ENCODE data around the gene GP9.
A peak's percentile ranks its signal among the peaks of the same experiment; 100 is the strongest.
"Not testable (repeated sequence)": the region's sequence is repeated elsewhere in the genome, so short reads cannot be mapped to it uniquely, and the experiment has no call there.

The GP9 gene

GRCh38 chr3:129087138-129087702 lies 26.6 kb downstream of the GP9 start:
- DNase-seq (ENCODE audit: low read depth) = peak; percentile 62
- no peak overlapping the region for H3K4me3 ChIP-seq (ENCODE audit: low read length)
- TF ChIP-seq, protein P1, sequence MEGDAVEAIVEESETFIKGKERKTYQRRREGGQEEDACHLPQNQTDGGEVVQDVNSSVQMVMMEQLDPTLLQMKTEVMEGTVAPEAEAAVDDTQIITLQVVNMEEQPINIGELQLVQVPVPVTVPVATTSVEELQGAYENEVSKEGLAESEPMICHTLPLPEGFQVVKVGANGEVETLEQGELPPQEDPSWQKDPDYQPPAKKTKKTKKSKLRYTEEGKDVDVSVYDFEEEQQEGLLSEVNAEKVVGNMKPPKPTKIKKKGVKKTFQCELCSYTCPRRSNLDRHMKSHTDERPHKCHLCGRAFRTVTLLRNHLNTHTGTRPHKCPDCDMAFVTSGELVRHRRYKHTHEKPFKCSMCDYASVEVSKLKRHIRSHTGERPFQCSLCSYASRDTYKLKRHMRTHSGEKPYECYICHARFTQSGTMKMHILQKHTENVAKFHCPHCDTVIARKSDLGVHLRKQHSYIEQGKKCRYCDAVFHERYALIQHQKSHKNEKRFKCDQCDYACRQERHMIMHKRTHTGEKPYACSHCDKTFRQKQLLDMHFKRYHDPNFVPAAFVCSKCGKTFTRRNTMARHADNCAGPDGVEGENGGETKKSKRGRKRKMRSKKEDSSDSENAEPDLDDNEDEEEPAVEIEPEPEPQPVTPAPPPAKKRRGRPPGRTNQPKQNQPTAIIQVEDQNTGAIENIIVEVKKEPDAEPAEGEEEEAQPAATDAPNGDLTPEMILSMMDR (IDR thresholded peaks at IDR 0.05; ENCODE audit: insufficient read depth, low read depth, low read length, missing control alignments) = no peak

DNA sequence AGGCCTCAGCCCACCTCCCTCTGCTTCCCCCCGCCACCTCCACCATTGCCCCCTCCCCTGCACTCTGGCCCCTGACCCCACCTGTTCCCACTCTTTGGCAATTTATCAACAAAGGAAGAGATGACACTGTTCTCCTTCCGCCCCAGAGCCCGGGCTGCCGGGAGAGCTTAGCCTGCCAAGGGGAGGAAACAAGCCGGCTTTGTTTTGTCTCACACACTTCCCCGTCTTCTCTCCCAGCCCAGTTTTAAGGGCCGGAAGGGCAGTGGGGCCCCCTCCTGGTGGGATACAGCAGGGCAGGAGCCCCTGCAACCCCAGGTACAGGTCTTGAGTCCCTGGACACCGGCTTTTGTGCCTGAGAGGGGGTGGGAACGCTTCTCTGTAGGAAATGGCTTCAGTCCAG lies 27.3 kb downstream of the GP9 start:
- peak; percentile 48 for DNase-seq (ENCODE audit: low read depth)
- H3K4me3 ChIP-seq (ENCODE audit: low read length) = not testable (repeated sequence)

- H3K4me3 ChIP-seq (ENCODE audit: low read length); DNase-seq (ENCODE audit: low read depth): not testable (repeated sequence)
Measured at GRCh38 chr3:129088312-129088711, 27.7 kb downstream of the GP9 start.

- no peak overlapping the region for H3K4me3 ChIP-seq (ENCODE audit: low read length)
- TF ChIP-seq, protein P1 (IDR thresholded peaks at IDR 0.05; ENCODE audit: insufficient read depth, low read depth, low read length, missing control alignments) = no peak
- no peak for DNase-seq (ENCODE audit: low read depth)
Measured at GRCh38 chr3:129095285-129095684, 34.7 kb downstream of the GP9 start.

- TF ChIP-seq, protein P1 (IDR thresholded peaks at IDR 0.05; ENCODE audit: insufficient read depth, low read depth, low read length, missing control alignments) = no peak
- H3K4me3 ChIP-seq (ENCODE audit: low read length) = no peak overlapping the region
- no peak for DNase-seq (ENCODE audit: low read depth)
Measured at GRCh38 chr3:129100274-129100673, 39.7 kb downstream of the GP9 start.

GRCh38 chr3:129101370-129102138 lies 41.0 kb downstream of the GP9 start:
- no peak overlapping the region for H3K4me3 ChIP-seq (ENCODE audit: low read length)
- no peak for DNase-seq (ENCODE audit: low read depth)
- TF ChIP-seq, protein P1 (IDR thresholded peaks at IDR 0.05; ENCODE audit: insufficient read depth, low read depth, low read length, missing control alignments) = no peak

- no peak overlapping the region for H3K4me3 ChIP-seq (ENCODE audit: low read length)
- DNase-seq (ENCODE audit: low read depth) = no peak
- TF ChIP-seq, protein P1 (IDR thresholded peaks at IDR 0.05; ENCODE audit: insufficient read depth, low read depth, low read length, missing control alignments) = no peak
Measured at GRCh38 chr3:129103296-129103695, 42.7 kb downstream of the GP9 start.

DNA sequence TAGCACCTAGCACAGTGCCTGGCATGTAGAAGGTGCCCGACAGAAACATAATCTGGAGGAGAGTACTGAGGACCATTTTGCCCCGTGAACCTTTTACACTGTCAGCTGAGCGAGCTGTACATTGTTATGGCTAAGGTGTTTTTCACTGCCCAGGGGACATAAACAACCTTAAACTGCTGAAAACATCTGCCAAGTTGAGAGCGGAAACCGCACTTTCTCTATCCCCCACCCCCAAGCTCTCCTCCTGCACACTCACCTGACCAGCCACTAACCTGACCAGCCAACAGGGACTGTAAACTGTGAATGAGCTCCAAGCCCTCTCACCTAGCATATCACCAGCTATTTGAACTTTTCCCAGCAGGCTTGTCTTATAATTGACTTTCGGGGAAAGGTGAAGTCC lies 43.5 kb downstream of the GP9 start:
- no peak for DNase-seq (ENCODE audit: low read depth)
- TF ChIP-seq, protein P1 (IDR thresholded peaks at IDR 0.05; ENCODE audit: insufficient read depth, low read depth, low read length, missing control alignments) = no peak
- H3K4me3 ChIP-seq (ENCODE audit: low read length) = no peak overlapping the region
